Neural cell (in vitro differentiated cells): ENCODE results near the gene XPO4.

Experiments
- EP300 ChIP-seq: fragments of 450-650 bp; conservative IDR thresholded peaks from 2 replicates; pipeline ENCODE4 v1.6.1; 2014; ENCODE audit warnings: antibody characterized with exemption, mild to moderate bottlenecking, moderate library complexity; ENCODE audit not compliant: poor library complexity, severe bottlenecking
- EZH2 ChIP-seq: fragments of 200-600, 300-800 bp; shearing (Covaris generic), sonication (generic); IDR thresholded peaks from 2 replicates; pipeline ENCODE4 v1.6.1; 2014; ENCODE audit warnings: antibody characterized with exemption, low read length, borderline replicate concordance, mild to moderate bottlenecking; ENCODE audit not compliant: insufficient read depth, poor library complexity, severe bottlenecking
- MXI1 ChIP-seq: fragments of 450-650 bp; conservative IDR thresholded peaks from 2 replicates; pipeline ENCODE4 v1.6.1; 2014; ENCODE audit warnings: antibody characterized with exemption, mild to moderate bottlenecking; ENCODE audit not compliant: poor library complexity, severe bottlenecking
- RAD21 ChIP-seq: fragments of 450-650 bp; conservative IDR thresholded peaks from 2 replicates; pipeline ENCODE4 v1.6.1; 2014; ENCODE audit warnings: antibody characterized with exemption, mild to moderate bottlenecking, moderate library complexity
- SMC3 ChIP-seq: fragments of 450-650 bp; conservative IDR thresholded peaks from 2 replicates; pipeline ENCODE4 v1.6.1; 2014; ENCODE audit warnings: antibody characterized with exemption, mild to moderate bottlenecking, moderate library complexity; ENCODE audit not compliant: poor library complexity
- TAF1 ChIP-seq: IDR thresholded peaks from 2 replicates; pipeline ENCODE4 v1.6.1; 2012; ENCODE audit warnings: low read depth
- TF ChIP-seq, protein P1 (sequence below): fragments of 450-650 bp; IDR thresholded peaks from 2 replicates; pipeline ENCODE4 v1.5.1; 2014; ENCODE audit warnings: antibody characterized with exemption, mild to moderate bottlenecking, moderate library complexity; ENCODE audit not compliant: poor library complexity, severe bottlenecking
- TF ChIP-seq, protein P2 (sequence below): IDR thresholded peaks from 2 replicates; pipeline ENCODE4 v1.6.1; 2012; ENCODE audit warnings: borderline replicate concordance

DNA sequence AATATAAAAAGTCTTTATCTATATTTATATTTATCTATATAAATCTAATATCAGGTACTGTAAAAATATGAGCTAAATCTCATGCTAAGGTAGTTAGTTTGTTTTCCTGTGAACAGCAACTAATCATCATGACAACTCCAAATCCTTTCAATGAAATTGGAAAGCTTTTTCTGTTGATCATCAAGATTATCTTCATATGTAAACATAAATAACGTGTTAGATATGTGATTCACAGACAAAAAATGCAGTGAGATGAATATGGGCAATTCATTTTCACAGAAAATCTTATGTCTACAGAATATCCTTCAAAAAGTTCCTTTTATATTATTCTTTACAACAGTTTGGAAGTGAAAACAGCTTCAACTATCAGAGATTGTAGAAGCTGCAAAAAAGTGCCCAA, 87.1 kb downstream of the XPO4 start:
- TF ChIP-seq, protein P1, sequence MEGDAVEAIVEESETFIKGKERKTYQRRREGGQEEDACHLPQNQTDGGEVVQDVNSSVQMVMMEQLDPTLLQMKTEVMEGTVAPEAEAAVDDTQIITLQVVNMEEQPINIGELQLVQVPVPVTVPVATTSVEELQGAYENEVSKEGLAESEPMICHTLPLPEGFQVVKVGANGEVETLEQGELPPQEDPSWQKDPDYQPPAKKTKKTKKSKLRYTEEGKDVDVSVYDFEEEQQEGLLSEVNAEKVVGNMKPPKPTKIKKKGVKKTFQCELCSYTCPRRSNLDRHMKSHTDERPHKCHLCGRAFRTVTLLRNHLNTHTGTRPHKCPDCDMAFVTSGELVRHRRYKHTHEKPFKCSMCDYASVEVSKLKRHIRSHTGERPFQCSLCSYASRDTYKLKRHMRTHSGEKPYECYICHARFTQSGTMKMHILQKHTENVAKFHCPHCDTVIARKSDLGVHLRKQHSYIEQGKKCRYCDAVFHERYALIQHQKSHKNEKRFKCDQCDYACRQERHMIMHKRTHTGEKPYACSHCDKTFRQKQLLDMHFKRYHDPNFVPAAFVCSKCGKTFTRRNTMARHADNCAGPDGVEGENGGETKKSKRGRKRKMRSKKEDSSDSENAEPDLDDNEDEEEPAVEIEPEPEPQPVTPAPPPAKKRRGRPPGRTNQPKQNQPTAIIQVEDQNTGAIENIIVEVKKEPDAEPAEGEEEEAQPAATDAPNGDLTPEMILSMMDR = no peak
- TF ChIP-seq RAD21 (no peak), EP300 (no peak), TAF1 (no peak), EZH2 (no peak), SMC3 (no peak), MXI1 (no peak)
- TF ChIP-seq, protein P2, sequence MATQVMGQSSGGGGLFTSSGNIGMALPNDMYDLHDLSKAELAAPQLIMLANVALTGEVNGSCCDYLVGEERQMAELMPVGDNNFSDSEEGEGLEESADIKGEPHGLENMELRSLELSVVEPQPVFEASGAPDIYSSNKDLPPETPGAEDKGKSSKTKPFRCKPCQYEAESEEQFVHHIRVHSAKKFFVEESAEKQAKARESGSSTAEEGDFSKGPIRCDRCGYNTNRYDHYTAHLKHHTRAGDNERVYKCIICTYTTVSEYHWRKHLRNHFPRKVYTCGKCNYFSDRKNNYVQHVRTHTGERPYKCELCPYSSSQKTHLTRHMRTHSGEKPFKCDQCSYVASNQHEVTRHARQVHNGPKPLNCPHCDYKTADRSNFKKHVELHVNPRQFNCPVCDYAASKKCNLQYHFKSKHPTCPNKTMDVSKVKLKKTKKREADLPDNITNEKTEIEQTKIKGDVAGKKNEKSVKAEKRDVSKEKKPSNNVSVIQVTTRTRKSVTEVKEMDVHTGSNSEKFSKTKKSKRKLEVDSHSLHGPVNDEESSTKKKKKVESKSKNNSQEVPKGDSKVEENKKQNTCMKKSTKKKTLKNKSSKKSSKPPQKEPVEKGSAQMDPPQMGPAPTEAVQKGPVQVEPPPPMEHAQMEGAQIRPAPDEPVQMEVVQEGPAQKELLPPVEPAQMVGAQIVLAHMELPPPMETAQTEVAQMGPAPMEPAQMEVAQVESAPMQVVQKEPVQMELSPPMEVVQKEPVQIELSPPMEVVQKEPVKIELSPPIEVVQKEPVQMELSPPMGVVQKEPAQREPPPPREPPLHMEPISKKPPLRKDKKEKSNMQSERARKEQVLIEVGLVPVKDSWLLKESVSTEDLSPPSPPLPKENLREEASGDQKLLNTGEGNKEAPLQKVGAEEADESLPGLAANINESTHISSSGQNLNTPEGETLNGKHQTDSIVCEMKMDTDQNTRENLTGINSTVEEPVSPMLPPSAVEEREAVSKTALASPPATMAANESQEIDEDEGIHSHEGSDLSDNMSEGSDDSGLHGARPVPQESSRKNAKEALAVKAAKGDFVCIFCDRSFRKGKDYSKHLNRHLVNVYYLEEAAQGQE = no peak
